NCI-H748 (cell line): ENCODE data around the gene ABCA1.
"Not testable (repeated sequence)": the region's sequence is repeated elsewhere in the genome, so short reads cannot be mapped to it uniquely, and the experiment has no call there.

Source experiments
- DNase-seq: peaks from one replicate; lab custom pipeline; 2025; ENCODE audit not compliant: unreplicated experiment; lab: John Stamatoyannopoulos, UW

The ABCA1 gene

GRCh38 chr9:104875320-104875719 lies 52.6 kb downstream of the ABCA1 start:
- DNase-seq, result no peak

- no peak for DNase-seq
Observed at GRCh38 chr9:104873489-104873850, 54.5 kb downstream of the ABCA1 start.

GRCh38 chr9:104872656-104873488 lies 55.1 kb downstream of the ABCA1 start:
- no peak for DNase-seq

GRCh38 chr9:104871961-104872527 lies 55.9 kb downstream of the ABCA1 start:
- DNase-seq, result no peak

GRCh38 chr9:104869811-104870210 lies 58.1 kb downstream of the ABCA1 start:
- DNase-seq, result no peak

GRCh38 chr9:104868687-104869404 lies 59.1 kb downstream of the ABCA1 start:
- DNase-seq, result peak; percentile 10

GRCh38 chr9:104868303-104868686 lies 59.7 kb downstream of the ABCA1 start:
- DNase-seq, result no peak

GRCh38 chr9:104866191-104866590 lies 61.8 kb downstream of the ABCA1 start:
- DNase-seq, result no peak

- no peak for DNase-seq
Observed at GRCh38 chr9:104864675-104865104, 63.3 kb downstream of the ABCA1 start.

- DNase-seq, result peak; percentile 81
Observed at GRCh38 chr9:104863180-104863883, 64.6 kb downstream of the ABCA1 start.

GRCh38 chr9:104861397-104861796 lies 66.6 kb downstream of the ABCA1 start:
- no peak for DNase-seq

- no peak for DNase-seq
Observed at GRCh38 chr9:104860263-104860662, 67.7 kb downstream of the ABCA1 start.

- no peak for DNase-seq
Observed at GRCh38 chr9:104858846-104859245, 69.1 kb downstream of the ABCA1 start.

- no peak for DNase-seq
Observed at GRCh38 chr9:104858271-104858670, 69.7 kb downstream of the ABCA1 start.

GRCh38 chr9:104856413-104856941 lies 71.5 kb downstream of the ABCA1 start:
- DNase-seq, result peak; percentile 99

GRCh38 chr9:104855807-104856206 lies 72.1 kb downstream of the ABCA1 start:
- DNase-seq, result no peak

GRCh38 chr9:104855258-104855657 lies 72.7 kb downstream of the ABCA1 start:
- not testable (repeated sequence) for DNase-seq

- DNase-seq, result peak; percentile 72
Observed at GRCh38 chr9:104854613-104855012, 73.3 kb downstream of the ABCA1 start.

GRCh38 chr9:104853683-104854082 lies 74.3 kb downstream of the ABCA1 start:
- no peak for DNase-seq

- DNase-seq, result no peak
Observed at GRCh38 chr9:104853159-104853558, 74.8 kb downstream of the ABCA1 start.

- DNase-seq, result no peak
Observed at GRCh38 chr9:104851546-104851920, 76.4 kb downstream of the ABCA1 start.
